T-helper 2 cell (primary cell): ENCODE data around the gene IMPDH1.

Source experiments
- DNase-seq, 5 experiments: peaks; one replicate each; pipeline versions ENCODE4 v3.0.0 to v3.0.0-alpha.2; 2012 to 2022

The IMPDH1 gene

GRCh38 chr7:128405471-128406313 lies 4.1 kb downstream of the IMPDH1 start:
- DNase-seq: peak; percentile 28 to 66 (median 55)

GRCh38 chr7:128404886-128405470 lies 4.8 kb downstream of the IMPDH1 start:
- peak in 1 of 5 experiments; percentile 21 for DNase-seq

- no peak for DNase-seq
Measured at GRCh38 chr7:128404143-128404681, 5.6 kb downstream of the IMPDH1 start.

- no peak for DNase-seq
Measured at GRCh38 chr7:128403676-128404075, 6.1 kb downstream of the IMPDH1 start.

GRCh38 chr7:128402356-128402755 lies 7.4 kb downstream of the IMPDH1 start:
- DNase-seq: no peak

GRCh38 chr7:128400566-128400965 lies 9.2 kb downstream of the IMPDH1 start:
- DNase-seq: no peak

GRCh38 chr7:128399991-128400390 lies 9.8 kb downstream of the IMPDH1 start:
- no peak for DNase-seq

GRCh38 chr7:128398841-128399135 lies 11.0 kb downstream of the IMPDH1 start:
- DNase-seq: no peak

GRCh38 chr7:128398016-128398840 lies 11.6 kb downstream of the IMPDH1 start:
- DNase-seq: peak in 2 of 5 experiments; percentile 17

- no peak for DNase-seq
Measured at GRCh38 chr7:128396357-128396756, 13.4 kb downstream of the IMPDH1 start.

- no peak for DNase-seq
Measured at GRCh38 chr7:128395748-128396147, 14.0 kb downstream of the IMPDH1 start.

- no peak for DNase-seq
Measured at GRCh38 chr7:128394904-128395496, 14.8 kb downstream of the IMPDH1 start.

GRCh38 chr7:128393526-128394330 lies 16.1 kb downstream of the IMPDH1 start:
- DNase-seq: no peak

- DNase-seq: no peak
Measured at GRCh38 chr7:128392446-128393327, 17.1 kb downstream of the IMPDH1 start.

GRCh38 chr7:128391805-128392204 lies 18.0 kb downstream of the IMPDH1 start:
- DNase-seq: no peak

GRCh38 chr7:128390871-128391565 lies 18.8 kb downstream of the IMPDH1 start:
- no peak for DNase-seq

GRCh38 chr7:128389618-128390329 lies 20.0 kb downstream of the IMPDH1 start:
- DNase-seq: no peak

GRCh38 chr7:128389085-128389617 lies 20.6 kb downstream of the IMPDH1 start:
- DNase-seq: no peak

- DNase-seq: no peak
Measured at GRCh38 chr7:128388145-128388485, 21.7 kb downstream of the IMPDH1 start.
